HG02981 (cell line): ENCODE data around the gene LINS1.
A peak's percentile ranks its signal among the peaks of the same experiment; 100 is the strongest.

Experiments
- ATAC-seq: cut with Tn5 transposase; IDR thresholded peaks from one replicate; pipeline ENCODE4 v1.9.1; 2021; ENCODE audit warnings: mild to moderate bottlenecking, moderate library complexity; ENCODE audit not compliant: unreplicated experiment

Gene LINS1

GRCh38 chr15:100602064-100602822 is at the start of gene LINS1, which contains the start of gene ASB7:
LINS1 (minus strand) TSS chr15:100602184; CDS start chr15:100580842, 21,342 bp downstream.
ASB7 (plus strand) TSS chr15:100602589; CDS start chr15:100612217, 9,628 bp downstream.
- ATAC-seq, result peak; percentile 87

GRCh38 chr15:100651253-100651652 is 49.3 kb upstream of the LINS1 start:
- ATAC-seq, result no peak

- ATAC-seq, result no peak
Measured at GRCh38 chr15:100650685-100651084, 48.7 kb upstream of the LINS1 start.

GRCh38 chr15:100648951-100649350 is 47.0 kb upstream of the LINS1 start:
- no peak for ATAC-seq

GRCh38 chr15:100645671-100646070 is 43.7 kb upstream of the LINS1 start:
- ATAC-seq, result no peak

GRCh38 chr15:100642950-100643338 is 41.0 kb upstream of the LINS1 start:
- ATAC-seq, result no peak

GRCh38 chr15:100642213-100642949 is 40.4 kb upstream of the LINS1 start:
- ATAC-seq, result no peak

GRCh38 chr15:100638177-100638730 is 36.3 kb upstream of the LINS1 start:
- ATAC-seq, result no peak

- ATAC-seq, result no peak
Measured at GRCh38 chr15:100635406-100636071, 33.6 kb upstream of the LINS1 start.

GRCh38 chr15:100633763-100634075 is 31.7 kb upstream of the LINS1 start:
- no peak for ATAC-seq

GRCh38 chr15:100631831-100632230 is 29.8 kb upstream of the LINS1 start:
- ATAC-seq, result no peak

GRCh38 chr15:100628746-100629145 is 26.8 kb upstream of the LINS1 start:
- ATAC-seq, result no peak

- ATAC-seq, result peak; percentile 75
Measured at GRCh38 chr15:100627789-100628395, 25.9 kb upstream of the LINS1 start.

- ATAC-seq, result no peak
Measured at GRCh38 chr15:100623301-100623700, 21.3 kb upstream of the LINS1 start.

GRCh38 chr15:100616700-100617099 is 14.7 kb upstream of the LINS1 start:
- no peak for ATAC-seq

- no peak for ATAC-seq
Measured at GRCh38 chr15:100615801-100616200, 13.8 kb upstream of the LINS1 start.

GRCh38 chr15:100614918-100615317 is 12.9 kb upstream of the LINS1 start:
- ATAC-seq, result no peak

GRCh38 chr15:100614336-100614735 is 12.4 kb upstream of the LINS1 start:
- ATAC-seq, result no peak

- no peak for ATAC-seq
Measured at GRCh38 chr15:100613208-100613607, 11.2 kb upstream of the LINS1 start.

GRCh38 chr15:100612539-100612938 is 10.6 kb upstream of the LINS1 start:
- no peak for ATAC-seq

- ATAC-seq, result peak; percentile 42
Measured at GRCh38 chr15:100602823-100603393, 924 bp upstream of the LINS1 start.
